HCT116 (cell line): ENCODE measurements around the gene RAB30. TPM values are rescaled to one million over a fixed set of nuclear protein-coding genes. Genes with fewer than 3 reads are reported as not detected.

Experiments
- ATAC-seq: fragments of 200-7000 bp; cut with Tn5 transposase; 2 replicates; pipeline ENCODE4 v1.9.1; 2020; ENCODE audit warnings: mild to moderate bottlenecking, moderate library complexity
- BruUV-seq: library from RNA; stranded (reverse); fragments of 400-500 nt; replicated peaks from 2 replicates; lab custom pipeline; 2021; lab: Mats Ljungman, UMichigan
- CTCF ChIA-PET: fragments of 300-600 bp; sonication (Branson Sonifier 250); formaldehyde crosslinking; loops from one replicate; lab custom pipeline; 2021; ENCODE audit warnings: antibody characterized with exemption; lab: Charles Lee
- POLR2A ChIA-PET: fragments of 300-600, 350-600 bp; sonication (Branson Sonifier 250); formaldehyde crosslinking; loops from one replicate; lab custom pipeline; 2021; ENCODE audit warnings: antibody characterized with exemption; lab: Charles Lee
- RAD21 ChIA-PET, 2 experiments: fragments of 300-600 bp; sonication (Branson Sonifier 250); formaldehyde crosslinking; loops; one replicate each; lab custom pipeline; 2023; ENCODE audit warnings: low total read pairs in 2 of 2; ENCODE audit not compliant: uncharacterized antibody in 2 of 2, unreplicated experiment in 2 of 2, low non-redundant PET in 1 of 2; lab: Charles Lee
- DNase-seq: peaks from one replicate; pipeline ENCODE4 v3.0.0-alpha.2; 2010; ENCODE audit warnings: low read depth, low spot score
- H2AFZ ChIP-seq: fragments of 200-600 bp; shearing (Covaris generic), sonication (generic); 2 replicates; pipeline ENCODE4 v1.6.1; 2017; ENCODE audit warnings: low read depth, mixed run types, mixed read lengths, antibody characterized with exemption, low read length; ENCODE audit not compliant: poor library complexity, severe bottlenecking
- H3K27ac ChIP-seq: 2 replicates; pipeline ENCODE4 v1.5.1; 2012; ENCODE audit warnings: low read depth, low read length
- H3K27me3 ChIP-seq: fragments of 200-600 bp; sonication (generic); 2 replicates; pipeline ENCODE4 v1.6.1; 2016; ENCODE audit warnings: mixed run types, low read length, mixed read lengths; ENCODE audit not compliant: insufficient read depth
- H3K36me3 ChIP-seq, 2 experiments: fragments of 200-500 bp in 1 of 2; fragments of 200-600 bp in 1 of 2; sonication (Bioruptor generic) in 1 of 2; sonication (generic) in 1 of 2; 2 replicates each; pipeline versions ENCODE4 v1.5.1 to v1.6.1; 2014 to 2016; ENCODE audit warnings: low read length in 2 of 2, inconsistent platforms in 1 of 2, mixed read lengths in 1 of 2, mixed run types in 1 of 2; ENCODE audit not compliant: insufficient read depth in 2 of 2, control insufficient read depth in 1 of 2
- H3K4me1 ChIP-seq, 2 experiments: fragments of 200-600 bp in 1 of 2; sonication (generic) in 1 of 2; 2 replicates each; pipeline versions ENCODE4 v1.5.1 to v1.6.1; 2012 to 2017; ENCODE audit warnings: low read length in 2 of 2, inconsistent platforms in 1 of 2, mild to moderate bottlenecking in 1 of 2, mixed read lengths in 1 of 2, mixed run types in 1 of 2, moderate library complexity in 1 of 2; ENCODE audit not compliant: insufficient read depth in 2 of 2, control insufficient read depth in 1 of 2
- H3K4me2 ChIP-seq: fragments of 200-600 bp; sonication (generic); 2 replicates; pipeline ENCODE4 v1.6.1; 2017; ENCODE audit warnings: mixed run types, low read length, mixed read lengths
- H3K4me3 ChIP-seq, 2 experiments: fragments of 200-600 bp in 1 of 2; sonication (generic) in 1 of 2; replicated peaks in 1 of 2; 2 replicates each; pipeline ENCODE4 v1.5.1; 2011 to 2016; ENCODE audit warnings: low read length in 2 of 2, control low read depth in 1 of 2, low read depth in 1 of 2, mild to moderate bottlenecking in 1 of 2, mixed read lengths in 1 of 2, mixed run types in 1 of 2
- H3K79me2 ChIP-seq: fragments of 200-600 bp; sonication (generic); 2 replicates; pipeline ENCODE4 v1.6.1; 2017; ENCODE audit warnings: mild to moderate bottlenecking, mixed run types, low read length, moderate library complexity, mixed read lengths; ENCODE audit not compliant: insufficient read depth
- H3K9ac ChIP-seq: fragments of 200-600 bp; sonication (generic); 2 replicates; pipeline ENCODE4 v1.6.1; 2016; ENCODE audit warnings: low read length, mixed read lengths
- H3K9me2 ChIP-seq: fragments of 200-600 bp; sonication (generic), shearing (Covaris generic); 2 replicates; pipeline ENCODE4 v1.6.1; 2017; ENCODE audit warnings: mixed run types, mild to moderate bottlenecking, moderate library complexity; ENCODE audit not compliant: insufficient read depth
- H3K9me3 ChIP-seq, 2 experiments: fragments of 200-500 bp in 1 of 2; fragments of 200-600 bp in 1 of 2; sonication (Bioruptor generic) in 1 of 2; sonication (generic) in 1 of 2; 2 replicates each; pipeline ENCODE4 v1.6.1; 2014 to 2017; ENCODE audit warnings: low read length in 2 of 2, mixed read lengths in 2 of 2, inconsistent platforms in 1 of 2, low read depth in 1 of 2, mild to moderate bottlenecking in 1 of 2, mixed run types in 1 of 2, moderate library complexity in 1 of 2; ENCODE audit not compliant: control insufficient read depth in 1 of 2, insufficient read depth in 1 of 2
- H4K20me1 ChIP-seq: fragments of 200-600 bp; sonication (generic), shearing (Covaris generic); 2 replicates; pipeline ENCODE4 v1.6.1; 2017; ENCODE audit warnings: mixed run types, mild to moderate bottlenecking, moderate library complexity; ENCODE audit not compliant: insufficient read depth
- CEBPB ChIP-seq: IDR thresholded peaks from 2 replicates; pipeline ENCODE4 v1.6.1; 2012; ENCODE audit warnings: low read depth
- EGR1 ChIP-seq: IDR thresholded peaks from 2 replicates; pipeline ENCODE4 v1.6.1; 2012; ENCODE audit warnings: low read depth
- EZH2 ChIP-seq: fragments of 200-600 bp; sonication (generic); IDR thresholded peaks from 2 replicates; pipeline ENCODE4 v1.6.1; 2017; ENCODE audit warnings: antibody characterized with exemption, mixed run types
- FOSL1 ChIP-seq: IDR thresholded peaks from 2 replicates; pipeline ENCODE4 v1.6.1; 2012; ENCODE audit warnings: low read depth
- JUND ChIP-seq: IDR thresholded peaks from 2 replicates; pipeline ENCODE4 v1.6.1; 2012
- POLR2AphosphoS5 ChIP-seq: IDR thresholded peaks from 2 replicates; pipeline ENCODE4 v1.6.1; 2011; ENCODE audit warnings: mild to moderate bottlenecking, low read depth, low read length, moderate library complexity
- SIN3A ChIP-seq: IDR thresholded peaks from 2 replicates; pipeline ENCODE4 v1.6.1; 2012; ENCODE audit warnings: low read depth
- SP1 ChIP-seq: IDR thresholded peaks from 2 replicates; pipeline ENCODE4 v1.6.1; 2012; ENCODE audit warnings: low read depth
- ZNF274 ChIP-seq: fragments of 200-500 bp; sonication (Bioruptor generic); IDR thresholded peaks from 2 replicates; pipeline ENCODE4 v1.6.1; 2014; ENCODE audit warnings: mild to moderate bottlenecking, low read depth, low read length, inconsistent platforms
- intact Hi-C: fragments of 100-400 bp; cut with micrococcal nuclease; formaldehyde crosslinking; loops from 2 replicates; pipeline ENCODE4 v1.10.0; 2022
- total RNA-seq: library from RNA; stranded (reverse); gene quantifications from one replicate; pipeline ENCODE4 v1.2.1, GENCODE V29; 2021; ENCODE audit not compliant: unreplicated experiment
- TF ChIP-seq, protein P1 (sequence below): IDR thresholded peaks from 2 replicates; pipeline ENCODE4 v1.6.1; 2012; ENCODE audit warnings: low read depth
- TF ChIP-seq, protein P2 (sequence below): IDR thresholded peaks from 2 replicates; pipeline ENCODE4 v1.6.1; 2011; ENCODE audit warnings: mild to moderate bottlenecking, low read length, moderate library complexity; ENCODE audit not compliant: insufficient replicate concordance; ENCODE audit errors: extremely low read depth
- TF ChIP-seq, protein P3 (sequence below): IDR thresholded peaks from 2 replicates; pipeline ENCODE4 v1.6.1; 2012
- TF ChIP-seq, protein P4 (sequence below): IDR thresholded peaks from 2 replicates; pipeline ENCODE4 v1.6.1; 2012

RAB30 gene
- total RNA-seq, 1 experiment from 2014 or later = 5.7 TPM

DNA sequence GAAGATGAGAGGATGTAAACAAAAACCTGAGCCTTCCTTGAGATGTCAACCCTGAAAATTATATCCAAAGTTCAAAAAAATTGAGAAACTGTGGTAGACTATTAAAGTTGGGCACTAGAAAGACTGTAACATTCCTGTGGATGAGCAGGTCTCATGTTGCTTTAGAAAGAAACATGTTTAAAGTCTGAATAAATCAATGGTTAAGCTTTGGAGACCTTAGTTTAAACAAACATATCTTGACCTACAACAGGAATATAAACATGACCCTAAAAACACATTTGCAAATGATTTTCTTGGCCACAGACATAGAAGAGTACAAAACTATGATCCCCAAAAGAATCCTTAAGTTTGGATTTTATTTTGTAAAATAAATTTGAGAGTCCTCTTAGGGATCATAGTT is 47.1 kb upstream of the RAB30 start (continued):
- TF ChIP-seq EZH2 (no peak), FOSL1 (no peak)

DNA sequence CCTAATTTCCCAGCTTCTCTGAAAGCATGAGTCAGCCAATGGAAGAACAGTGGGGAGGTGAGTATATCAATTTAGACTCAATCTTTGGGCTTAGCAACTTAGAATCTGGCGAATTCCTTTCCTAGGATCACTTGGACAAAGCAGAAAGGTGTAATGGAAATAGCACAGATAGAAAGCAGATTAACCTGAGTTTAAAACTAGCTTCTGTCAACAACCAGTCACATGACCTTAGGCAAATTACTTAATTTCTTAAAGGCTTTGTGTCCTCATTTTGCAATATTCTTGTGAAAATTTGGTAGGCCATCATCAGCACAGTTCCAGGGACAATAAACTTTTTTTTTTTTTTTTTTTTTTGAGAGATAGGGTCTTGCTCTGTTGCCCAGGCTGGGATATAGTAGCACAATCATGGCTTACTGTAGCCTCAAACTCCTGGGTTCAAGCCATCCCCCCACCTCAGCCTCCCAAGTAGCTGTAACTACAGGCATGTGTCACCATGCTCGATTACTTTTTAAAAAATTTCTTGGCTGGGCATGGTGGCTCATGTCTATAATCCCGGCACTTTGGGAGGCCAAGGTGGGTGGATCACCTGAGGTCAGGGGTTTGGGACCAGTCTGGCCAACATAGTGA is 44.4 kb upstream of the RAB30 start:
- BruUV-seq = no TSS peak
- ATAC-seq (no peak), DNase-seq (no peak)
- POLR2A ChIA-PET = no interaction called here
- CTCF ChIA-PET = interaction anchor here (1.1 kb wide), 1 partner anchor 133 kb away, joined by 3 read pairs; no protein-coding TSS in a partner anchor
- no peaks in the 10 kb centered on the region for H3K27me3 ChIP-seq
- H3K36me3 ChIP-seq = no peaks in the 10 kb centered on the region
- H2AFZ ChIP-seq = no peak overlapping the region
- no peaks in the 10 kb centered on the region for H3K9me3 ChIP-seq
- RAD21 ChIA-PET = no interaction called here
- TF ChIP-seq SP1 (no peak), EGR1 (no peak), POLR2AphosphoS5 (no peak), ZNF274 (no peak), CEBPB (no peak), EZH2 (no peak), JUND (no peak), SIN3A (no peak)
- TF ChIP-seq, protein P1, sequence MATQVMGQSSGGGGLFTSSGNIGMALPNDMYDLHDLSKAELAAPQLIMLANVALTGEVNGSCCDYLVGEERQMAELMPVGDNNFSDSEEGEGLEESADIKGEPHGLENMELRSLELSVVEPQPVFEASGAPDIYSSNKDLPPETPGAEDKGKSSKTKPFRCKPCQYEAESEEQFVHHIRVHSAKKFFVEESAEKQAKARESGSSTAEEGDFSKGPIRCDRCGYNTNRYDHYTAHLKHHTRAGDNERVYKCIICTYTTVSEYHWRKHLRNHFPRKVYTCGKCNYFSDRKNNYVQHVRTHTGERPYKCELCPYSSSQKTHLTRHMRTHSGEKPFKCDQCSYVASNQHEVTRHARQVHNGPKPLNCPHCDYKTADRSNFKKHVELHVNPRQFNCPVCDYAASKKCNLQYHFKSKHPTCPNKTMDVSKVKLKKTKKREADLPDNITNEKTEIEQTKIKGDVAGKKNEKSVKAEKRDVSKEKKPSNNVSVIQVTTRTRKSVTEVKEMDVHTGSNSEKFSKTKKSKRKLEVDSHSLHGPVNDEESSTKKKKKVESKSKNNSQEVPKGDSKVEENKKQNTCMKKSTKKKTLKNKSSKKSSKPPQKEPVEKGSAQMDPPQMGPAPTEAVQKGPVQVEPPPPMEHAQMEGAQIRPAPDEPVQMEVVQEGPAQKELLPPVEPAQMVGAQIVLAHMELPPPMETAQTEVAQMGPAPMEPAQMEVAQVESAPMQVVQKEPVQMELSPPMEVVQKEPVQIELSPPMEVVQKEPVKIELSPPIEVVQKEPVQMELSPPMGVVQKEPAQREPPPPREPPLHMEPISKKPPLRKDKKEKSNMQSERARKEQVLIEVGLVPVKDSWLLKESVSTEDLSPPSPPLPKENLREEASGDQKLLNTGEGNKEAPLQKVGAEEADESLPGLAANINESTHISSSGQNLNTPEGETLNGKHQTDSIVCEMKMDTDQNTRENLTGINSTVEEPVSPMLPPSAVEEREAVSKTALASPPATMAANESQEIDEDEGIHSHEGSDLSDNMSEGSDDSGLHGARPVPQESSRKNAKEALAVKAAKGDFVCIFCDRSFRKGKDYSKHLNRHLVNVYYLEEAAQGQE = no peak
- TF ChIP-seq, protein P2, sequence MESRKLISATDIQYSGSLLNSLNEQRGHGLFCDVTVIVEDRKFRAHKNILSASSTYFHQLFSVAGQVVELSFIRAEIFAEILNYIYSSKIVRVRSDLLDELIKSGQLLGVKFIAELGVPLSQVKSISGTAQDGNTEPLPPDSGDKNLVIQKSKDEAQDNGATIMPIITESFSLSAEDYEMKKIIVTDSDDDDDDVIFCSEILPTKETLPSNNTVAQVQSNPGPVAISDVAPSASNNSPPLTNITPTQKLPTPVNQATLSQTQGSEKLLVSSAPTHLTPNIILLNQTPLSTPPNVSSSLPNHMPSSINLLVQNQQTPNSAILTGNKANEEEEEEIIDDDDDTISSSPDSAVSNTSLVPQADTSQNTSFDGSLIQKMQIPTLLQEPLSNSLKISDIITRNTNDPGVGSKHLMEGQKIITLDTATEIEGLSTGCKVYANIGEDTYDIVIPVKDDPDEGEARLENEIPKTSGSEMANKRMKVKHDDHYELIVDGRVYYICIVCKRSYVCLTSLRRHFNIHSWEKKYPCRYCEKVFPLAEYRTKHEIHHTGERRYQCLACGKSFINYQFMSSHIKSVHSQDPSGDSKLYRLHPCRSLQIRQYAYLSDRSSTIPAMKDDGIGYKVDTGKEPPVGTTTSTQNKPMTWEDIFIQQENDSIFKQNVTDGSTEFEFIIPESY = no peak
- TF ChIP-seq, protein P3, sequence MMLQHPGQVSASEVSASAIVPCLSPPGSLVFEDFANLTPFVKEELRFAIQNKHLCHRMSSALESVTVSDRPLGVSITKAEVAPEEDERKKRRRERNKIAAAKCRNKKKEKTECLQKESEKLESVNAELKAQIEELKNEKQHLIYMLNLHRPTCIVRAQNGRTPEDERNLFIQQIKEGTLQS = no peak
- TF ChIP-seq, protein P4, sequence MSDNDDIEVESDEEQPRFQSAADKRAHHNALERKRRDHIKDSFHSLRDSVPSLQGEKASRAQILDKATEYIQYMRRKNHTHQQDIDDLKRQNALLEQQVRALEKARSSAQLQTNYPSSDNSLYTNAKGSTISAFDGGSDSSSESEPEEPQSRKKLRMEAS = no peak
- H4K20me1 ChIP-seq = no peaks in the 10 kb centered on the region
- no peaks in the 10 kb centered on the region for H3K79me2 ChIP-seq
- H3K4me3 ChIP-seq = no peak overlapping the region
- H3K4me1 ChIP-seq = no peaks in the 10 kb centered on the region
- H3K9me2 ChIP-seq = no peaks in the 10 kb centered on the region
- intact Hi-C loops = no loop called here
- H3K27ac ChIP-seq = no peak overlapping the region
- H3K4me2 ChIP-seq = no peak overlapping the region
- H3K9ac ChIP-seq = no peak overlapping the region
